Fibroblast of skin of left biceps (primary cell): Measurements from ENCODE around the gene ZNF142.
A peak's percentile ranks its signal among the peaks of the same experiment; 100 is the strongest.

Source experiments
- DNase-seq, 2 experiments: peaks; one replicate each; pipeline ENCODE4 v3.0.0-alpha.2; 2013; ENCODE audit warnings: low read depth in 2 of 2

ZNF142 gene, protein sequence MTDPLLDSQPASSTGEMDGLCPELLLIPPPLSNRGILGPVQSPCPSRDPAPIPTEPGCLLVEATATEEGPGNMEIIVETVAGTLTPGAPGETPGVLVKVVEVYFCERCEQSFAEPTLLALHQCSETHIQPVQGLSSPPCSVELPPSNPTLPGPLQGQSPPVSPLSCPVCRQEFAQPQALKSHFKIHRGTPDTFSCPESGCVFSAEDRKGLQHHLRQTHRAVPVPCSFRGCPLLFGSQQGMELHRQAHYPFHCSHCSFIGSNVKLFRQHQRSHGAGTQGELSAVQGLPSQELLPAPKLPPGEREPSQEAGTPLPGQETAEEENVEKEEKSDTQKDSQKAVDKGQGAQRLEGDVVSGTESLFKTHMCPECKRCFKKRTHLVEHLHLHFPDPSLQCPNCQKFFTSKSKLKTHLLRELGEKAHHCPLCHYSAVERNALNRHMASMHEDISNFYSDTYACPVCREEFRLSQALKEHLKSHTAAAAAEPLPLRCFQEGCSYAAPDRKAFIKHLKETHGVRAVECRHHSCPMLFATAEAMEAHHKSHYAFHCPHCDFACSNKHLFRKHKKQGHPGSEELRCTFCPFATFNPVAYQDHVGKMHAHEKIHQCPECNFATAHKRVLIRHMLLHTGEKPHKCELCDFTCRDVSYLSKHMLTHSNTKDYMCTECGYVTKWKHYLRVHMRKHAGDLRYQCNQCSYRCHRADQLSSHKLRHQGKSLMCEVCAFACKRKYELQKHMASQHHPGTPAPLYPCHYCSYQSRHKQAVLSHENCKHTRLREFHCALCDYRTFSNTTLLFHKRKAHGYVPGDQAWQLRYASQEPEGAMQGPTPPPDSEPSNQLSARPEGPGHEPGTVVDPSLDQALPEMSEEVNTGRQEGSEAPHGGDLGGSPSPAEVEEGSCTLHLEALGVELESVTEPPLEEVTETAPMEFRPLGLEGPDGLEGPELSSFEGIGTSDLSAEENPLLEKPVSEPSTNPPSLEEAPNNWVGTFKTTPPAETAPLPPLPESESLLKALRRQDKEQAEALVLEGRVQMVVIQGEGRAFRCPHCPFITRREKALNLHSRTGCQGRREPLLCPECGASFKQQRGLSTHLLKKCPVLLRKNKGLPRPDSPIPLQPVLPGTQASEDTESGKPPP (N-terminal part only)

DNA sequence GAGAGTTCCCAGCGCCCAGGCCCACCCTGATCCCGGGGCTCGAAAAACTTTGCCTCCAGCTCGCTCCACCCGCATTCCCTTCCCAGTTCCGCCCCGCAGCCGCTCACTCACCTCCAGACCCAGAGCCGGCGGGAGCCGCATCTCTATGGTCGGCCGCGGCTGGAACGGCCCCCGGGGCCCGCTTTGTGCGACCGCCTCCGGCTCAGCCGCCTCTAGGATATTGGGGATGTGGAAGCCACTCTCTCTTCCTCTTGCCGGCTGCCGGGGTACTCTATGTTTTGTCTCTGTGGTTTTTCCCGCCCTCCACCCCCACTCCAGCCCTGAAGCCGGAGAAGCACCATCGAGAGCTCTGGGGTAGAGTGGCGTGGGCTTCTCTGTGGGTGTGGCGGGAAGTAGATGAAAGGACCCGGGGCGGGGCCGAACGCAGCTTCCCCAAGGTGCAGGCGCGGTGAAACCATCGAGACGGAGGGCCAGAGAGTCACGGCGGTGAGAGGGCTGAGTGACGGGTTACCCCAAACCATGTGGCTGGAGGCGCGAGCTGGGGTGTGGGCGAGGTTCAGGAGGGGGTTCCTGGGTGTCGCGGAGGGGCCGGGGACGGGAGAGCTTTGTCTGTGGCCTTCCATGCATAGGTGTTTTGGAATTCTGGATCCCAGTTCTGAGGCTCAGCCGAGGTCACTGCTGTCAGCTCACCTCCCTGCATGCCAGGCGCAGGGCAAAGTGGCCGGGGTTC lies at the start of gene ZNF142, which contains the start of gene BCS1L:
ZNF142 (minus strand) TSS at position 366 of the 730 bp plus-strand sequence. CDS start 3,194 bp downstream, outside the sequence.
BCS1L (plus strand) TSS at position 426 of the 730 bp plus-strand sequence. CDS start 1,305 bp downstream, outside the sequence.
- peak; percentile 56 to 59 for DNase-seq

DNA sequence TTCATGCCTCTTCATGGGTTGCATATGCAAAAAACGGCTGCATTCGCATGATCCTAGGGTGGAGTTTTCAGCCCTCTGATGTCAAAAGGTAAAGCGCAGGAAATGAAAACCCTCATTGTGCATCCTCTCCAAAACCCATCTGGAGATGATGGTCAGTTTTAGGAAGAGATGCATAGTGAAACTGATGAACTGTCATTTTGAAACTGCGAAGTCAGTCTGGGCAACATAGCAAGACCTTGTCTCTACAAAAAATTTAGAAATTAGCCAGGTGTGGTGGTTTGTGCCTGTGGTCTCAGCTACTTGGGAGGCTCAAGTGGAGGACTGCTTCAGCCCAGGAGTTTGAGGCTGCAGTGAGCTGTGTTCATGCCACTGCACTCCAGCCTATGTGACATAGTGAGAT lies 48.7 kb upstream of the ZNF142 start:
- DNase-seq: no peak

DNA sequence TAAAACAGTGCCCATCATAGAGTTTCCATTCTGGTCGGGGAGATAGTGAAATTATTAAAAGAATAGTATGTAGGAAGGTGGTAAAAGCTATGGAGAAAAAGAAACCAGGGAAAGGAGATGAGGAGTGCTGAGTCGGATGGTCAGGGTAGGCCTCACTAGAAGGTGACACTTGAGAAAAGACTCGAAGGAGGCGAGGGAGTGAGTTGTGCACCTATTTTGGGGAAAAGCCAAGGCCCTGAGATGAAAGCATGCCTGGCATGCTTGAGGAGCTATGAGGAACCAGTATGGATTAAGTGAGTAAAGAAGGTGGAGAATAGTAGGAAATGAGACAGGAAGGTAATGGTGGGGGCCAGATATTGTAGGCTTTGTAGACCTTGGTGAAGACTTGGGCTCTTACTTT lies 43.9 kb upstream of the ZNF142 start:
- DNase-seq: no peak

DNA sequence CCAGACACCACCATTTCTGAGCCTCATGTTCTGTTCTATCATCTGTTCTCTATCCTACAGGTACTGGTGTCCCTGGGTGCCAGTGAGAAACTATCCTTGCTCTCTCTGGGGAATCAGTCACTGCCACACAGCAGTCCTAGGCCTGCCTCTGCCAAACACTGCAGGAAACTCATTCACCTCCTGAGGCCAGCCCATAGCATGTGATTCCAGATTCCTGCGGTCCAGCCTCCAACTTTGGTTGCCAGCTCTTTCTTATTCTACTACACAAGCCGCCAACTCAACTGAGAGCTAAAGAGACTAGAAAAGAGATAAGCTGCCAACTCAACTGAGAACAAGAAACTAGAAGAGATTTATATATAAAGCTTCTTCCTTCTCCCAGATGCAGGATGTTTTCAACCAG lies 42.4 kb upstream of the ZNF142 start:
- no peak for DNase-seq

DNA sequence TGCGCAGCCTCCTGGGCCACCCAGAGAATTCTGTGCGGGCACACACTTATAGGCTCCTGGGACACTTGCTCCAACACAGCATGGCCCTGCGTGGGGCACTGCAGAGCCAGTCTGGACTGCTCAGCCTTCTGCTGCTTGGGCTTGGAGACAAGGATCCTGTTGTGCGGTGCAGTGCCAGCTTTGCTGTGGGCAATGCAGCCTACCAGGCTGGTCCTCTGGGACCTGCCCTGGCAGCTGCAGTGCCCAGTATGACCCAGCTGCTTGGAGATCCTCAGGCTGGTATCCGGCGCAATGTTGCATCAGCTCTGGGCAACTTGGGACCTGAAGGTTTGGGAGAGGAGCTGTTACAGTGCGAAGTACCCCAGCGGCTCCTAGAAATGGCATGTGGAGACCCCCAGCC lies 39.5 kb upstream of the ZNF142 start:
- no peak for DNase-seq

DNA sequence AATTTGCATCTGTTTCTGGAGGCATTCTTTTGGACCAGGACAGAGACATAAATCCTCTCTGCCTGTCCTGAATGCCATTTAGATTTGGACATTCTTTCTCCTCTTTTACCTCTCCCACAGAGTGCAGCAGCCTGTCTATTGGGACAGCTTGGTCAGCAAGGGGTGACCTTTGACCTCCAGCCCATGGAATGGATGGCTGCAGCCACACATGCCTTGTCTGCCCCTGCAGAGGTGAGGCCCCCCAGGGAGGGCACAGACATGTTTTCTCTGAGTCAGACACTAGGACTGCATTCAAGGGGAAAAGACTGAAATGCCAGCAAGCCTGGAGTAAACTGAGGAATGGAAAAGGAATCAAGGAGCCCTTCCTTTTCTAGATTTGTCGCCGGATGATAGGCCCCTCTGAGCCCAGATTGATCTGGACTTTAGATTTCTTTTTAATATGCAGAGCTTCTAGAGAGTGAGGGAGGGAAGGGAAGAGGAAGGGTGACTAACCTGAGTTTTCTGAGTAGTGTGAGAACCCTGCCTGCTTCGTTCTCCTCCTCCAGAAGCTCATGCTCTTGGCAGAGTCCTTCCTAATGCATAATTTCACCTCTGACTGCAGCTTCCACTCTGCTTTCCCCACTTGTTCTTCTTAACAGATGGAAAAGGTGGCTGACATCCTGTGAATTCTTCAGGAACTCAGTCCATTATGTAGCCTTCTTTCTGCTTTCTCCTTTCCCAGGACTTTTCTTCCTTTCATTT lies 35.2 kb upstream of the ZNF142 start:
- no peak for DNase-seq

DNA sequence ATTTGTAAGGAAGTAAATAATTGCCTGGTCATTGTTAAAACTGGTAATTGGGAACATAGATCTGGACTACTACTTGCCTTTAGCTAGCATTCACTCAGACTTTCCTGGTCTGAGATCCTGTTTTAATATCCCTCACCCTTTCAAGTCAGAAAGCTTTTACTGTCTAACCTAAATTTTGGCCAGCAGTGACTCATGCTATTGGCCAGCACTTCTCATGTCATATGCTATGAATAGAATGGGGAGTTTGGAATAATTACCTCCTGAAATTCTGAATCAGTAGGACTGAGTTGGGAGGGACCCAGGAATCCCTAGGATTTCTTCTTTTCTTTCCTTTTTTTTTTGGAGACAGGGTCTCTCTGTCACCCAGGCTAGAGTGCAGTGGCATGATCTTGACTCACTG lies 31.8 kb upstream of the ZNF142 start:
- DNase-seq: no peak

DNA sequence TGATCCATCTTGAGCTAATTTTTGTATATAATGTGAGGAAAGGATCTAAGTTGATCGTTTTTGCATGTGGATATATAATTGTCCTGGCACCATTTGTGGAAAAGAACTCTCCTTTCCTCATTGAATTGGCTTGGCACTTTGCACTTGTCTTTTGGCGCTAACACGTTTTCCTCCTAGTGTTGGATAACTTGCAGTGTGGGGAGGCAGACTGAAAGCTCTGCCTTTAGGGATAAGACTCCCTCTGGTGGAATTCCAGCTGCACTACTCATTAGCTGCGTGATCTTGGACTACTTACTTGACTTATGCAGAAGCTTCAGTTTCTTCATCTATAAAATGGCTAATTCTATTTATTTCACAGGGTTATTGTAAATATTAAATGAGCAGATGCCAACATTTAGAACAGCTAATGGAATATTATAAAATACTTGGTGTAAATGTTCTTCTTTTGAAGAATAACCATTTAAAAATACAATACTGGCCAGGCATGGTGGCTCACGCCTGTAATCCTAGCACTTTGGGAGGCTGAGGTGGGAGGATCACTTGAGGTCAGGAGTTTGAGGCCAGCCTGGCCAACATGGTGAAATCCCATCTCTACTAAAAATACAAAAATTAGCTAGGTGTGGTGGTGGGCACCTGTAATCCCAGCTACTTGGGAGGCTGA lies 28.1 kb upstream of the ZNF142 start:
- peak; percentile 42 for DNase-seq

DNA sequence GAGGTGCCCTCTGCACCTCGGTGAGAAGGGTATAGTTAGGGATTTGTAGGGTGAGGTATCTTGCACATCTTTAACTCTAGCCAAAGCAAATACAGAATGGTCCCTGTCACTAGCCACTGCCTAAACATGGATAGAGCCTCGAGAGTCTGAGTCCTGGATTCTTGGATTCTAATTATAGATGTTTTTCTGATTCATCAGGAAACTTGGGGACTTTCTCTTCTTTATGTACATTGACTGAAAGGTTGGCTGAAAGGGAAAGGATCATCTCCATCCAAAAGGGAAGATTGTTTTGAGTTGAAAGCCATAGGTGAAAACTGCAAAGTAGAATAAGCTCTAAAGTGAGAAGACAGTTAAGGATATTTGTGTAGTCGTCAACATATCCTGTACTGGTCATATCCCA lies 20.6 kb upstream of the ZNF142 start:
- DNase-seq: no peak

DNA sequence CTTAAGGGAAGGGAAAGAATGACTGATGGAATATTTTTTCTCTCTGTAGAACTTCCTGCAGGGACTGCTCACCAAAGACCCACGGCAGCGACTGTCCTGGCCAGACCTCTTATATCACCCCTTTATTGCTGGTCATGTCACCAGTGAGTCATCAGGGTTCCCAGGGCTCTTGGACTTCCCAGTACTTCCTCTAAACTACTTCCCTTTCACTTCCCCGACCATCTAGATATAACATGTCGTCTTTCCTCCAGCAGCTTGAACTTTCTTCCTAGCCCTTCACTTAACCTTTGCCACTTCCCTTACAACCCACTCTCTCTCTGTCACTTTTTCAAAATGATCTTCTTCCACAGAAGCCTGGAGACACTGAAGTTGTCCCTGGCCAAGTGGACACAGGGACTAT lies 19.7 kb upstream of the ZNF142 start:
- no peak for DNase-seq

DNA sequence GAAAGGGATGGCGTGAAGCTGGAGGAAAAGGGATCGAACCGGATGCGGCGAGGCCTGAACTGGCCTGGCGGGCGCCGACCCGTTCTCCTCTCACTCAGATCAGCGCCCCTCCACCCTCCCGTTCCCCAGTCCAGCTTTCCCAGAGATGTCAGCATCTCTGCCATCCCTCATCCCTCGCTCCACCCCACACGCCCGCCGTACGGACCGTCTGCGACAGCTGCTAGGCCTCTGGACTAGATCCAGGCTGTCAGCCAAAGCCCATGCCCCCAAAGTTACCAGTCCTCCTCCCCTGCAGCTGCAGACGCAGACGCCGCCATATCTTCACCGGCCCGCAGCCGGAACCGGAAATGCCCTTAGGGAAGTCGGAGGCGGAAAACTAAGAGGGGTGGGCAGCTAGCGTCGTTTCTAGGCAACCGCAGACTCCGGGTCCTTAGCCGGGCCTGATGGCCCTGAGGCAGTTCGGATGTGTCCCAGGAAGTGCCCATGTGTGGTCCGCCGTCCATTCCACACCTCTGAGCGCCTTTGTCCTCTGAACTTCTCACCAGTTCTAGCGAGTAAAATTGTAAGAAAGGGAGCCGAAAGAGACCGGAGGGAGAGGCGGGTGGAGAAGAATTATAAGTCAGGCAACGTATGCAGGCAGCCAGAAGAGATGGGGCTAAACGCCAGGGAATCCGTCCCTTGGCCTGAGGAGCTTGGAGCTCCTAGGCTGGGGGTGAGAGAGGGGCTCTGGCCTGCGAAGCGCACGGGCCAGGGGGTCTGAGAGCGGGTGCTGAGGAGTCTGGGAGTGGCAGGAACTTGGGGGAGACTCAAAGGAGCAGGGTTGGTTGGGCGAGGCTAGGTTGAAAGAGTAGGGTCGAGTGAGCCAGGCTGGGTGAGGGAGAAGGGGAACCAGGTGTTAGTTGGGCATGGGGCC lies 12.5 kb upstream of the ZNF142 start, which contains the start of the genes RNF25 and STK36:
RNF25 (minus strand) TSS at position 349 of the 913 bp plus-strand sequence; CDS start at position 317, 32 bp downstream.
STK36 (plus strand) TSS at position 433 of the 913 bp plus-strand sequence. CDS start 744 bp downstream, outside the sequence.
- peak; percentile 62 to 70 for DNase-seq

DNA sequence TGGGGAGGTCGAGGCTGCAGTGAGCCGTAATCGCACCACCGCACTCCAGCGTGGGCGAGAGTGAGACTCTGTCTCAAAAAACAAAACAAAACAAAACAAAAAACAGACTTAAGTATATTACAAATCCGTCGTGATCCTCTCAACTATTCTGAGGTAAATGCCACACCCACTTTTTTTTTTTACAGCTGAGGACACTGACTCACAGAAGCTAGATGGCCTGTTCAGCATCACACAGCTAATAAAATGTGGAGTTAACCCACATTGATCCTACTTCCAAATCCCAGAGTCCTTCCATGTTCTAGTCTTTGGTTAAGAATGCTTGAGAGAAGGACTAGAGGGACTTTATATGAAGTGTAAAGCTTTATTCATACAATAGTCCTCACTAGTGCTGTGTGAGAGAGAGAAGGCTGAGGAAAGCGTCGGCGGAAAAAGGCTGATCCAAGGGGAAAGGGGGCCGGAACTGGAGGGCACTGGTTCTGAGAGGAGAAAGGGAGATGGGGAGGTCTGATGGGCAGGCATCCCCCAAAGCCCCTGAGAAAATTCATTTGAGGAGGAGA lies 11.8 kb upstream of the ZNF142 start:
- DNase-seq: no peak

DNA sequence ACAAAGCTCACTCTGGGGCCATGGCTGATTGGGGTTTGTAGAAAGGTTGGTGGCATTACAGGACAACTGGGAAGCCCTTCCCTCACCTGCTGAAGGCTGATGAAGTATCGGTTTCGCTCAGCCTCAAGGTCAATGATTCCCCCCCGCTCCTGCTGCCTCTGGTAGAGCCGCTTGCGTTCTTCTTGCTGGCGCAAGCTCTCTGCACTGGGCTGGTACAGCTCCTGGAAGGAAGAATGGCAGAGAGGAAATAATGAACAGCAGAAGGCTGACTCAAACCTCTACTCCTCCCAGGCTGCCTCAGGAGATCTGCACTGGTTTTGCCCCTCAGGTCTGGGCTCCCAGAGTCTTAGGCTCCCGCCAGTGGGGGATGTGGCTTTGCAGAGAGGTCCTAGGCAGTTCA lies 5.2 kb upstream of the ZNF142 start:
- no peak for DNase-seq

DNA sequence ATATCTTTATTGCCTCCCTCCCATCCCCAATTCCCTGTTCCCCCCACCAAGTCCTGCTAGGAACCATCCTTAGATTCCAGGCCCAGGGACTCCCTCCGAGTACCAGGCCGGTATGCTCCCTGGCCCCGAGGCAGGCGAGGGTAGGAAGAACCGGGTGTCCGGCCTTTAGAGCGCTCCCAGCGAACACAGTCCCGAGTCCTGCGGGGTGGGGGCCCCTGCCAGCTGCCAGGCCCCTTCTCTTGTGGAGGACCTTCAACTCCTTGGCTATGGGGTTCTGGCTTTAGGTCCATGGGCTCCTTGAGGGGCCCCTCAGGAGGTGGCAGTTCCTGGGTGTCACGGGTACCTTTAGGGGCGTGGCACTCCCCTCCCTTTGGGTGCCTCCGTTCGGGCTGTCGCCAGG lies 4.5 kb upstream of the ZNF142 start:
- DNase-seq: no peak

DNA sequence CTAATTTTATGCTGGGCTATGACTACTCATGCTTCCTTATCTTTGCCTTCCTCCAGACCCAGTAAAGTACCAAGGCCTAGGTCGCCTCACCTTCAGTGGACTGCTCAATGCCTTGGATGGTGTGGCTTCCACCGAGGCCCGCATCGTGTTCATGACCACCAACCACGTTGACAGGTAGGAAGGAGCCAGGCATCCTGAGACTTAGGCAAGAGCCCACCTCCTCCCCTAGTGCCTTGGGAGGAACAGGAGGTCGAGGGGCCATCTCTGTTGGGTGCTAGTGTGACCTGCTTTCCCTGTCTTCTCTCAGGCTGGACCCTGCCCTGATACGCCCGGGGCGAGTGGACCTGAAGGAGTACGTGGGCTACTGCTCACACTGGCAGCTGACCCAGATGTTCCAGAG lies 3.4 kb upstream of the ZNF142 start:
- no peak for DNase-seq

DNA sequence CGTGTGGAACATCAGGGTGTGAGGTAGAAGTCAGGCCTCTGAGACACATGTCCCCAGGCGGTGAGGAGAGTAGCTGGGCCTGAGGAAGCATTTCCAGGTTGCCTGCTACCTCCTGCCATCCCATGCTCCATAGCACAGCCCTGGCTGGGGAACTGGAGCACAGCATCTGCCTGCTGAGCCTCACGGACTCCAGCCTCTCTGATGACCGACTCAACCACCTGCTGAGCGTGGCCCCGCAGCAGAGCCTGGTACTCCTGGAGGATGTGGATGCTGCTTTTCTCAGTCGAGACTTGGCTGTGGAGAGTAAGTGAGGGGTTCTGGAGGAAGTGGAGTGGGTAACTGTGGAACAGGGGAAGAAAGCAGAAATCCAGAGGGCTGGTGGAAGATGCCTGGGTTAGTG lies 3.0 kb upstream of the ZNF142 start:
- DNase-seq: no peak

DNA sequence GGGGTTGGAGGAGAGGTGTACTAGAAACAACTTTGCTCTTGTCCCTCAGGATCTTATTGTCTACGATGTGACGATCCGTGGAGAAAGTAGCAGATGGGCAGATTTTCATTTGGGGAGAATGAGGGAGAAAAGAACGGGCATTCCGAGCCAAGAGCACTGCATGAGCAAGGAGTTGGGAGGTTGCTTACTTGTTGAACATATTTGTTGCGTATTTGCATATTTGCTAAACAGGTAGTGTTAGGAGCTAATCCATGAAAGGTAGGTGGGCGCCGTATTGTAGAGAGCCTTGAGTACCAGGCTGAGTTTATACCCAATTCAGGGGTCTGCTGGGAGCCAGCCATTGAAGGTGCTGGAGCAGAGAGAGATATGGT lies 550 bp upstream of the ZNF142 start:
- DNase-seq: no peak

DNA sequence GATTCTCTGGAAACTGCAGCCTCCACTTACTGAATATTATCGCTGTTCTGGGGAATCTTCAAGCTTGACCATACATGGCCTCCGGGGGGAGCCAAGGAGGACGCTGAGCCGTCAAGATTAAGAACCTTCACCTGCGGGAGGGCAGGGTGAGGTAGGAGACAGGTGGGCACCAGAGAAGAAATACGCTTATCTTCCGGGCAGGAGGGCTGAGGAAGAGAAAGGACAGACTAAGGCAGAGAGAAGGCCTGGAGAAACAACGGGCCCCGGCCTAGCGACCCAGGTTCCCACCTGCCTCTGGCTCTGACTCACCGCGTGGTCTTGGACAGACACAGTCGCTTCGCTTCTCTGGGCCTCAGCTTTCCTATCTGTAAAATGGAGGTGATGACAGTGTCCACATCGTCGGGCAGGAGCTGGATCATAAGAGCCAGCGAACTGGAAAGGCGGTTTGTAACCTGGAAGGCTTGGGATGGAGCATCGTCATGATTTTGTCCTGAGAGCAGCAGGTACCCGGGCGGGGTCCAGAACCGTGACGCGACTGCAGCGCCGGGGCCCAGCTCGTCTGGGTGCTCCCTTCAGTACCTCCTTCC lies 659 bp downstream of the ZNF142 start:
- no peak for DNase-seq
